H9 (cell line): Measurements from ENCODE around the gene SMIM1. TPM values are rescaled to one million over a fixed set of nuclear protein-coding genes. Genes with fewer than 3 reads are reported as not detected.

Experiments
- DNase-seq: peaks from one replicate; pipeline ENCODE4 v3.0.0-alpha.2; 2017
- H2AFZ ChIP-seq: one replicate; pipeline ENCODE4 v1.6.1; 2013; ENCODE audit warnings: mild to moderate bottlenecking, low read length, control low read depth, moderate library complexity
- H2AK5ac ChIP-seq: 2 replicates; pipeline ENCODE4 v1.6.1; 2013; ENCODE audit warnings: low read length, control low read depth, mixed read lengths; ENCODE audit not compliant: insufficient read length
- H2BK120ac ChIP-seq: one replicate; pipeline ENCODE4 v1.6.1; 2013; ENCODE audit warnings: low read depth, mild to moderate bottlenecking, low read length, control low read depth, inconsistent platforms; ENCODE audit not compliant: poor library complexity, severe bottlenecking
- H2BK12ac ChIP-seq: 2 replicates; pipeline ENCODE4 v1.6.1; 2013; ENCODE audit warnings: low read length, control low read depth, mixed read lengths, low read depth; ENCODE audit not compliant: insufficient read length
- H2BK15ac ChIP-seq: 2 replicates; pipeline ENCODE4 v1.6.1; 2013; ENCODE audit warnings: low read depth, low read length, control low read depth
- H2BK20ac ChIP-seq: one replicate; pipeline ENCODE4 v1.6.1; 2013; ENCODE audit warnings: low read depth, mild to moderate bottlenecking, low read length, control low read depth, inconsistent platforms; ENCODE audit not compliant: poor library complexity, severe bottlenecking
- H2BK5ac ChIP-seq: 2 replicates; pipeline ENCODE4 v1.6.1; 2013; ENCODE audit warnings: low read length, control low read depth, mixed read lengths; ENCODE audit not compliant: insufficient read length
- H3K14ac ChIP-seq: 2 replicates; pipeline ENCODE4 v1.6.1; 2013; ENCODE audit warnings: low read length, control low read depth; ENCODE audit not compliant: insufficient read depth
- H3K18ac ChIP-seq: 2 replicates; pipeline ENCODE4 v1.6.1; 2013; ENCODE audit warnings: low read depth, mild to moderate bottlenecking, mixed read lengths, low read length, control low read depth; ENCODE audit not compliant: insufficient read length
- H3K23ac ChIP-seq: 2 replicates; pipeline ENCODE4 v1.6.1; 2013; ENCODE audit warnings: low read length, control low read depth, mixed read lengths, low read depth; ENCODE audit not compliant: insufficient read length
- H3K23me2 ChIP-seq: 2 replicates; pipeline ENCODE4 v1.6.1; 2013; ENCODE audit warnings: low read depth, mild to moderate bottlenecking, mixed read lengths, low read length, control low read depth; ENCODE audit not compliant: insufficient read length, poor library complexity, severe bottlenecking
- H3K27ac ChIP-seq: 2 replicates; pipeline ENCODE4 v1.5.1; 2013; ENCODE audit warnings: low read length, control low read depth, mixed read lengths, low read depth; ENCODE audit not compliant: insufficient read length
- H3K27me3 ChIP-seq: 2 replicates; pipeline ENCODE4 v1.6.1; 2013; ENCODE audit warnings: low read length, control low read depth, inconsistent platforms; ENCODE audit not compliant: insufficient read depth
- H3K4ac ChIP-seq: 2 replicates; pipeline ENCODE4 v1.6.1; 2013; ENCODE audit warnings: low read depth, mild to moderate bottlenecking, control low read depth, inconsistent platforms, low read length, moderate library complexity
- H3K4me1 ChIP-seq: 2 replicates; pipeline ENCODE4 v1.6.1; 2013; ENCODE audit warnings: low read length, control low read depth, inconsistent platforms; ENCODE audit not compliant: insufficient read depth
- H3K4me2 ChIP-seq: 2 replicates; pipeline ENCODE4 v1.6.1; 2013; ENCODE audit warnings: low read length, control low read depth, mixed read lengths; ENCODE audit not compliant: insufficient read length, insufficient read depth
- H3K56ac ChIP-seq: 2 replicates; pipeline ENCODE4 v1.6.1; 2013; ENCODE audit warnings: low read depth, mild to moderate bottlenecking, mixed read lengths, low read length, control low read depth; ENCODE audit not compliant: insufficient read length
- H3K79me1 ChIP-seq: 2 replicates; pipeline ENCODE4 v1.6.1; 2013; ENCODE audit warnings: low read depth, mild to moderate bottlenecking, moderate library complexity, low read length, control low read depth, inconsistent platforms; ENCODE audit not compliant: insufficient read depth, poor library complexity, severe bottlenecking
- H3K79me2 ChIP-seq: 2 replicates; pipeline ENCODE4 v1.6.1; 2013; ENCODE audit warnings: low read length, control low read depth, inconsistent platforms; ENCODE audit not compliant: insufficient read depth
- H3K9ac ChIP-seq: 2 replicates; pipeline ENCODE4 v1.6.1; 2013; ENCODE audit warnings: low read length, control low read depth, mixed read lengths; ENCODE audit not compliant: insufficient read length; ENCODE audit errors: extremely low read depth
- H3K9me3 ChIP-seq: one replicate; pipeline ENCODE4 v1.6.1; 2013; ENCODE audit warnings: low read depth, low read length, inconsistent platforms; ENCODE audit not compliant: control insufficient read depth
- H3T11ph ChIP-seq: one replicate; pipeline ENCODE4 v1.6.1; 2013; ENCODE audit warnings: mild to moderate bottlenecking, low read length, control low read depth, inconsistent platforms
- H4K20me1 ChIP-seq: one replicate; pipeline ENCODE4 v1.6.1; 2013; ENCODE audit not compliant: control insufficient read depth, insufficient read length, insufficient read depth
- H4K5ac ChIP-seq: 2 replicates; pipeline ENCODE4 v1.6.1; 2013; ENCODE audit warnings: low read depth, mild to moderate bottlenecking, mixed read lengths, low read length, control low read depth; ENCODE audit not compliant: insufficient read length
- H4K8ac ChIP-seq: replicated peaks from 2 replicates; pipeline ENCODE4 v1.6.1; 2013; ENCODE audit warnings: low read length, control low read depth, mixed read lengths, low read depth; ENCODE audit not compliant: insufficient read length
- H4K91ac ChIP-seq: 2 replicates; pipeline ENCODE4 v1.6.1; 2013; ENCODE audit warnings: low read depth, mild to moderate bottlenecking, moderate library complexity, mixed read lengths, low read length, control low read depth; ENCODE audit not compliant: insufficient read length
- H3K27ac Mint-ChIP-seq, 3 experiments: 2 replicates in 2 of 3; 3 replicates in 1 of 3; pipeline ENCODE4 v1.8.0; 2020 to 2021; ENCODE audit warnings: mixed read lengths in 3 of 3, mild to moderate bottlenecking in 1 of 3, moderate library complexity in 1 of 3
- H3K27me3 Mint-ChIP-seq: 2 replicates; pipeline ENCODE4 v1.8.0; 2021; ENCODE audit warnings: low read depth, mild to moderate bottlenecking, moderate library complexity, mixed read lengths
- H3K36me3 Mint-ChIP-seq, 3 experiments: 2 replicates in 2 of 3; 3 replicates in 1 of 3; pipeline ENCODE4 v1.8.0; 2020 to 2021; ENCODE audit warnings: low read depth in 3 of 3, mixed read lengths in 3 of 3; ENCODE audit not compliant: insufficient read depth in 1 of 3
- H3K4me1 Mint-ChIP-seq, 2 experiments: 2 replicates each; pipeline ENCODE4 v1.8.0; 2020; ENCODE audit warnings: mixed read lengths in 2 of 2
- H3K4me3 Mint-ChIP-seq, 2 experiments: 2 replicates in 1 of 2; 3 replicates in 1 of 2; pipeline ENCODE4 v1.8.0; 2020 to 2021; ENCODE audit warnings: mild to moderate bottlenecking in 2 of 2, mixed read lengths in 2 of 2, moderate library complexity in 1 of 2
- H3K9me3 Mint-ChIP-seq, 2 experiments: 2 replicates in 1 of 2; 3 replicates in 1 of 2; pipeline ENCODE4 v1.8.0; 2020; ENCODE audit warnings: mild to moderate bottlenecking in 2 of 2, mixed read lengths in 2 of 2, moderate library complexity in 1 of 2
- WGBS: extraction: QIAGEN DNeasy Blood & Tissue Kit; methylation state at CpG from one replicate; pipeline ENCODE4 v1.1.7; 2013; ENCODE audit warnings: missing lambda C conversion rate, low lambda C conversion rate, mixed read lengths; ENCODE audit not compliant: insufficient read length; ENCODE audit errors: extremely low coverage; 5-methylcytosine and 5-hydroxymethylcytosine counted together
- total RNA-seq: library from RNA; stranded (reverse); gene quantifications from 2 replicates; pipeline ENCODE4 v1.2.1, GENCODE V29; 2021
- TF ChIP-seq, protein P1 (sequence below): fragments of 200-600 bp; sonication (generic); conservative IDR thresholded peaks from 3 replicates; pipeline ENCODE4 v1.8.0; 2021; ENCODE audit warnings: antibody characterized with exemption, mild to moderate bottlenecking

SMIM1 gene
- total RNA-seq, 1 experiment from 2014 or later: 5.3 TPM

DNA sequence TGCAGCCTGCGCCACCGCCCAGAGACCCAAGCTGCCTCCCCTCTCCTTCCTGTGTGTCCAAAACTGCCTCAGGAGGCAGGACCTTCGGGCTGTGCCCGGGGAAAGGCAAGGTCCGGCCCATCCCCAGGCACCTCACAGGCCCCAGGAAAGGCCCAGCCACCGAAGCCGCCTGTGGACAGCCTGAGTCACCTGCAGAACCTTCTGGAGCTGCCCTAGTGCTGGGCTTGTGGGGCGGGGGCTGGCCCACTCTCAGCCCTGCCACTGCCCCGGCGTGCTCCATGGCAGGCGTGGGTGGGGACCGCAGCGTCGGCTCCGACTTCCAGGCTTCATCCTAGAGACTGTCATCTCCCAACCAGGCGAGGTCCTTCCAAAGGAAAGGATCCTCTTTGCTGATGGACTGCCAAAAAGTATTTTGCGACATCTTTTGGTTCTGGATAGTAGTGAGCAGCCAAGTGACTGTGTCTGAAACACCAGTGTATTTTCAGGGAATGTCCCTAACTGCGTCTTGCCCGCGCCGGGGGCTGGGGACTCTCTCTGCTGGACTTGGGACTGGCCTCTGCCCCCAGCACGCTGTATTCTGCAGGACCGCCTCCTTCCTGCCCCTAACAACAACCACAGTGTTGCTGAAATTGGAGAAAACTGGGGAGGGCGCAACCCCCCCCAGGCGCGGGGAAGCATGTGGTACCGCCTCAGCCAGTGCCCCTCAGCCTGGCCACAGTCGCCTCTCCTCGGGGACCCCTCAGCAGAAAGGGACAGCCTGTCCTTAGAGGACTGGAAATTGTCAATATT, 39.3 kb upstream of the SMIM1 start:
- Mint-ChIP-seq H3K27me3 (peaks cover 2% of the 10 kb centered on the region; the same call in 1 of the 2 replicates), H3K4me1 (peaks cover 0 to 13% of the 10 kb centered on the region in 2 experiments; a peak in 2 of 4 replicates), H3K9me3 (no peaks in the 10 kb centered on the region), H3K36me3 (peaks cover 6 to 18% (median 10%) of the 10 kb centered on the region in 3 experiments; a peak in 5 of 7 replicates), H3K27ac (no peak overlapping the region), H3K4me3 (no peak overlapping the region)
- Histone ChIP-seq H3K23me2 (no peaks in the 10 kb centered on the region), H3K79me1 (no peaks in the 10 kb centered on the region), H2BK5ac (no peak overlapping the region), H2AK5ac (no peak overlapping the region), H3K79me2 (no peaks in the 10 kb centered on the region), H3K9me3 (no peaks in the 10 kb centered on the region), H2BK120ac (no peak overlapping the region), H4K5ac (no peak overlapping the region), H2BK12ac (no peak overlapping the region), H3K27ac (no peak overlapping the region), H4K20me1 (no peaks in the 10 kb centered on the region), H3K14ac (no peak overlapping the region; the same call in 1 of the 2 replicates), H3K56ac (no peak overlapping the region), H4K91ac (no peak overlapping the region), H3T11ph (no peak overlapping the region), H3K27me3 (no peaks in the 10 kb centered on the region; the same call in 1 of the 2 replicates), H3K4me2 (no peak overlapping the region), H3K9ac (no peak overlapping the region), H3K4ac (no peak overlapping the region), H2BK15ac (no peak overlapping the region), H2BK20ac (no peak overlapping the region), H2AFZ (no peak overlapping the region), H3K18ac (no peak overlapping the region), H3K4me1 (no peaks in the 10 kb centered on the region), H4K8ac (no peak overlapping the region), H3K23ac (no peak overlapping the region)
- no CpG with 5 or more reads among the region's 29 CpGs for WGBS
- TF ChIP-seq, protein P1, sequence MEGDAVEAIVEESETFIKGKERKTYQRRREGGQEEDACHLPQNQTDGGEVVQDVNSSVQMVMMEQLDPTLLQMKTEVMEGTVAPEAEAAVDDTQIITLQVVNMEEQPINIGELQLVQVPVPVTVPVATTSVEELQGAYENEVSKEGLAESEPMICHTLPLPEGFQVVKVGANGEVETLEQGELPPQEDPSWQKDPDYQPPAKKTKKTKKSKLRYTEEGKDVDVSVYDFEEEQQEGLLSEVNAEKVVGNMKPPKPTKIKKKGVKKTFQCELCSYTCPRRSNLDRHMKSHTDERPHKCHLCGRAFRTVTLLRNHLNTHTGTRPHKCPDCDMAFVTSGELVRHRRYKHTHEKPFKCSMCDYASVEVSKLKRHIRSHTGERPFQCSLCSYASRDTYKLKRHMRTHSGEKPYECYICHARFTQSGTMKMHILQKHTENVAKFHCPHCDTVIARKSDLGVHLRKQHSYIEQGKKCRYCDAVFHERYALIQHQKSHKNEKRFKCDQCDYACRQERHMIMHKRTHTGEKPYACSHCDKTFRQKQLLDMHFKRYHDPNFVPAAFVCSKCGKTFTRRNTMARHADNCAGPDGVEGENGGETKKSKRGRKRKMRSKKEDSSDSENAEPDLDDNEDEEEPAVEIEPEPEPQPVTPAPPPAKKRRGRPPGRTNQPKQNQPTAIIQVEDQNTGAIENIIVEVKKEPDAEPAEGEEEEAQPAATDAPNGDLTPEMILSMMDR: no peak
- no peak for DNase-seq
